HG03066 (cell line): ENCODE measurements around the gene RIC8B.
"Not testable (repeated sequence)": the region's sequence is repeated elsewhere in the genome, so short reads cannot be mapped to it uniquely, and the experiment has no call there.

Experiments used
- ATAC-seq: cut with Tn5 transposase; IDR thresholded peaks from one replicate; pipeline ENCODE4 v1.9.1; 2021; ENCODE audit warnings: low read depth; ENCODE audit not compliant: unreplicated experiment

RIC8B gene

GRCh38 chr12:106897981-106898901 lies 123.8 kb downstream of the RIC8B start:
- ATAC-seq = no peak

DNA sequence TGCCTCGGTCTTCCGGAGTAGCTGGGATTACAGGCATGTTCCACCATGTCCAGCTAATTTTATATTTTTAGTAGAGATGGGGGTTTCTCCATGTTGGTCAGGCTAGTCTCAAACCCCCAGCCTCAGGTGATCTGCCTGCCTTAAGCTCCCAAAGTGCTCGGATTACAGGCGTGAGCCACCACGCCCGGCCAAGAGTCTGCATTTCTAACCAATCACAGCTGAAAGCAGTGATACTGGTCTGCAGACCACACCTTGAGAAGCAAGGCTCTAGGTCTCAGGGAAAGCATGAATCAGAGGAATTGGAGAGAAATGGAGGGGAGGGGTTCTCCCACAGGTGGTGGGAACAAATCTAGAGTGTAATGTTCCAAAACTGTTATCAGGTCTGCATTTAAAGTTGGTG lies 126.1 kb downstream of the RIC8B start:
- ATAC-seq = no peak

DNA sequence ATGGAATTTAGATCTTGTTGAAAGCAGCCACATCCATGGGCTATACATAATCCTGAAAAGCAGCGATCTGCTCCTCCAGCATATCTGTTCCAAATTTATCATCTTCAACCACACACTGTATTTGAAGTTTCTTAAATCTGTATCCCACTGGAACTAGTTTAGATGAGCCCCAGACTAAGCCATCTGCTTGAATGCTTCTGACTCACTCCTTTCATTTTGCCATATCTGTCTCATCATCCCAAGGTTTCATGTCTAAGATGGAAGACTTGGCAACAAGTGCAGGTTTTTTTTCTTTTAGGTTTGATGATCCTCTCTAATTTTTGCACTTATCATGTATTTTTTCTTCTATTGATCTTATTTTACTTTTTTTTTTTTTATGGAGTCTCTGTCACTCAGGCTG lies 126.8 kb downstream of the RIC8B start:
- no peak for ATAC-seq

DNA sequence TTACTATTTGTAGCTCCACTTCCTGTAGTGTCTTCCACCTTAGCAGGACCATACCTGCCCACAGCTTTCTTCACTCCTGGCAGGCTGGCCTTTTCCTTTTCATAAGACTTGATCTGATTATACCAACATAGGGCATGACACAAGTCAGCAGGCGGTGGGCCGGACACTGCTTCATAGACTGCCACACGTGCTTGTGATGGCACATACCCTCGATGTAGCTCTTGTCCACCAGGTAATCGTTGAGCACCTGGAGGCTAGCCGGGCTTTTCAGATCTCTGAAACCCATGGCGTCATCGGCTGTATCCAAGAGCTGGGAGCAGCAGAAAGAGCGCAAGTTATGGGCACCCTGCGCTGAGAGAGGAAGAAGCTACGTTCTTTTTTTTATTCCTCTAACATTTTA lies 127.6 kb downstream of the RIC8B start:
- no peak for ATAC-seq

- ATAC-seq = peak; percentile 84
These were observed 128.9 kb downstream of the RIC8B start for GRCh38 chr12:106903241-106903945.

- no peak for ATAC-seq
These were observed 132.2 kb downstream of the RIC8B start for GRCh38 chr12:106906715-106907114.

- ATAC-seq = no peak
These were observed 132.9 kb downstream of the RIC8B start for GRCh38 chr12:106907411-106907810.

GRCh38 chr12:106907846-106908245 lies 133.4 kb downstream of the RIC8B start:
- no peak for ATAC-seq

DNA sequence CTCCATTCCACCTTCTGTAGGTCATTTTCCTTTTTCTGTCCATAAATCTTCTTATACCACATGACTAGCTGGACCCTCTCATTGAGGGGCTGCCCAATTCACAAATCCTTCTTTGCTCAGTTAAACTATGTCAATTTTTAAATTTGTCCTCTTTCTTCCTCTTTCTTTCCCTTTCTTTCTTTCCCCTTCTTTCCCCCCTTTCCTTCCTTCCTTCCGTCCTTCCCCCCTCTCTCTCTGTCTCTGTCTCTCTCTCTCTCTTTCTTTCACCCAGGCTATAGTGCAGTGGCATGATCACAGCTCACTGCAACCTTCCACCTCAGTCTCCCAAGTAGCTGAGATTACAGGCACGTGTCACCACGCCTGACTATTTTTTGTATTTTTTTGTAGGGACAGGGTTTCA lies 134.1 kb downstream of the RIC8B start:
- ATAC-seq = no peak

DNA sequence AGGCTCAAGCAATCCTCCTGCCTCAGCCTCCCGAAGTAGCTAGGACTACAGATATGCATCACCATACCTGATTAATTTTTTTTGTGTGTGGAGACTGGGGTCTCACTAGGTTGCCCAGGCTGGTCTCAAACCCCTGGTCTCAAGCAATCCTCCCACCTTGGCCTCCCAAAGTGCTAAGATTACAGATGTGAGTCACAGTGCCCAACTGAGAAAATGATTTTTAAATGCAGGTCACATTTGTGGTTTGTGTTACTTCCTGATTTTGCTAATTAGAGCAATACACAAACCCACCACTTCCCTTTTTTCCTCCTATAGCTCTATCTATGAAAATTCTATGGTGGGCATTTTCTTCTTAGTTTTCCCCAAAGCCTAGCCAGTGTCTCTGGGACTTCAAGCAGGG lies 135.7 kb downstream of the RIC8B start:
- peak; percentile 75 for ATAC-seq

GRCh38 chr12:106911581-106911980 lies 137.1 kb downstream of the RIC8B start:
- ATAC-seq = no peak

DNA sequence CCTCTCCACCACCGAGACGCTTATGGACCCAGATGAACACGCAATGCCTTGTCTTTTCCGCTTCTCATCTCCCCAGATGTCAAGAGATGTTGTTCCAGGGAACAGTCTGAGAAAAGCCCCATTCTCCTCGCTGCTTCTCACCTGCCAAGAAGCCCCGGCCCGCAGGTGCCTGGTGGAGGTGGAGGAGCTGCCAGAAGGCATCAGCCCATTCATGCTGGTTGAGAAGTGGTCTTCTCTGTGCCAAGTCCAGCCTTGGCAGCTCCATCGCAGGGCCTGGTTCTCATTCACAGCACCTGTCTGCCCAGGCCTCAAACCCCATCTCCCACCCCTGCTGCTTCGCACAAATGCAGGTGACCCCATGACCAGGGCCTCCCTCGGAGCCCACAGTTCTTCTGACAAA lies 139.0 kb downstream of the RIC8B start:
- ATAC-seq = no peak

DNA sequence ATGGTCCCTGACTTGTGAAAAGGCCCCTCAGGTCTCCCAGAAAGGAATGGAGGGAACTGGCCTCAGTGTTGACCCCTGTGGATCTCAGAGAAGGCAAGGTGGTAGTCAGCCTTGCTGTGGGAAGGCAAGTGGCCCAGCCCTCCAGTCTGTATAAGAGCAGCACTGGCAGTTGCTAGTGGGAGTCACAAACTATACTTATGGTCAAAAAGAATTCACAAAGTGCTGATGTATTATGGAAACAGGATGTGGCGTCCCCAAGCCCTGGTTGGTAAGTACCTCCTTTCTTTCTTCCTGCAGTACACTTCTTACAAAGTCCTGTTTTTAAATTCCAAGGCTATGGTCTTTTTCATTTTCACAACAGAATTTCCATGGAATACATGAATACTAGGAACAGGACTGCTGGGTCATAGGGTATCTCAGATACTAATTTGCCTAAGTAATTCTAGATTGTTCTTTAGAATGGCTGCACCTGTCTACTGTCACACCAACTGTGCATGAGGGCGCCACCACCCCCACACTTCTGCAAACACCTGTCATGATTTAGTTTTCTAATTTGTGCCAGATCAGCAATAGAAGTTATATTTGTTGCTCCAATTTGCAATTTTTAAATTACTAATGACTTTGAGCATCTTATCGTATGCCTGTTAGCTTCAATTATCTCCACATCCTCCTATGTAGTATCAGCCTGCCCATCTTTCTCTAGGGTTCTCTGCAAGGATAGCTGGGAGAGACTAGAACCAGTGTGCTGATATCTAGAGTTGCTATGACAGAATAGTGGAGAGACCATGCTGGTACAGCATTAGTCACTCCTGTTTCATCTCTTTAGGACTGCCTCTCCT lies 140.5 kb downstream of the RIC8B start:
- peak; percentile 55 for ATAC-seq

GRCh38 chr12:106915635-106916026 lies 141.1 kb downstream of the RIC8B start:
- ATAC-seq = no peak

- no peak for ATAC-seq
These were observed 143.0 kb downstream of the RIC8B start for GRCh38 chr12:106917503-106917902.

- ATAC-seq = no peak
These were observed 144.3 kb downstream of the RIC8B start for GRCh38 chr12:106918746-106919145.

DNA sequence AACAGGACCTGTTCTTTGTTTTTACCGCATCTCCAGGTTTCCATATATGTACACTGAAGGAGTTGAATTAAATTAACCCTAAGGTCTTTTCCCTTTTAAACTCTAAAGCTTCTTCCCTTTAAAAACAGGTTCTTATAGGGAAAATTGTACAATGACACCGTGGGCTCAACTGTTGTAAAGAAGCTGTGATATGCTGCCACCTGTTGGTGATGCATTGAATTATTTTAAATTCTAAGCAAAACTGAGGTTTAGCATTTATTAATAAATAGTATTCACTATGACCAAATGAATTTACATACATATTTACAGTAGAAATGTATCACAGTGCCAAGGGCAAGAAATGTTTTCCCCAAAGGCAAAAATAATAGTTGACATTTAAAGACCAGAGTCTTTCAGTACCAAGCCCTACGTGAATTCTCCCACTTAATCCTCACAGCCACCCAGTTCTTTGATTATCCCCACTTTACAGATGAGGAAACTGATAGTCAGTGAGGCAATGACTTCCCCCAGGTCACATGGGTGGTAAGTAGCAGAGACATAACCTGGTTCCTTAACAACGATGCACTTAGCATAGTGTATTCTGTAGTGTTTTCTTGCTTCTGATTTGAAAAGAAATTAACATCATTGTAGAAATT lies 145.5 kb downstream of the RIC8B start:
- ATAC-seq = no peak

- ATAC-seq = not testable (repeated sequence)
These were observed 147.5 kb downstream of the RIC8B start for GRCh38 chr12:106921976-106922375.

DNA sequence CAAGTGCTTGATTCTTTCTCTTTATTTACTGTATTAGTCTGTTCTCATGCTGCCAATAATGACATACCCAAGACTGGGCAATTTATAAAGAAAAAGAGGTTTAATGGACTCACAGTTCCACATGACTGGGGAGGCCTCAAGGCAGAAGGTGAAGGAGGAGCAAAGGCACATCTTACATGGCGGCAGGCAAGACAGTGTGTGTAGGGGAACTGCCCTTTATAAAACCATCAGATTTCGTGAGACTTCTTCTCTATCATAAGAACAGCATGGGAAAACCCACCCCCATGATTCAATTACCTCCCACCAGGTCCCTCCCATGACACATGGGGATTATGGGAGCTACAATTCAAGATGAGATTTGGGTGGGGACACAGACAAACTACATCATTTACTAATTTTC lies 149.1 kb downstream of the RIC8B start:
- ATAC-seq = not testable (repeated sequence)

DNA sequence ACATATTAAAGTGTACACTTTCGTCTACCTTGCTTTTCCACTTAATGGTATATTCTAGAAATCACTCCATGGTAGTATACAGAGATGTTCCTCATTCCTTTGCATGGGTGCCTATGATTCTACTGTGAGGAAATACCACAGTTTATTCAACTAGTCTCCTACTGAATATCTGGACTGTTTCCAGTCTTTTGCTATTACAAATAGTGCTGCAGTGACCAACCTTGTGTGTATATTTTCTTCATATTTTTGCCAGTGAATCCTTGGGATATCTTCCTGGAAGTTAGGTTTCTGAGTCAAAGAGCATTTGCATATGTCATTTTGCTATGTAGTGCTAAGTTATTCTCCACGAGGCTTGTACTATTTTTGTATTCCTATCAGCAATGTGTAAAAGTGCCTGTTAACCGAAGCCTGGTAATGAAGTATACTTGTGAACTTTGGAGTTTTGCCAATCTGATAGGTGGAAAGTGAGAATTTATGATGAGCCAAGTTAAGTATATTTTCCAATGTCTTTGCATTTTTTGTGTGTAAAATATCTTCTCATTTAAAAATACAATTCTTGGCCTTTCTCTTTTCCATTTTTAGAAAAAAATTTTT lies 149.9 kb downstream of the RIC8B start:
- no peak for ATAC-seq
